HepG2 (cell line): Measurements from ENCODE around the gene SERAC1. TPM values are rescaled to one million over a fixed set of nuclear protein-coding genes. Genes with fewer than 3 reads are reported as not detected.
A peak's percentile ranks its signal among the peaks of the same experiment; 100 is the strongest.

Experiments used
- ATAC-seq: fragments of 200-7000 bp; cut with Tn5 transposase; 3 replicates; pipeline ENCODE4 v1.9.1; 2020; ENCODE audit warnings: mild to moderate bottlenecking, moderate library complexity
- BruUV-seq: library from RNA; stranded (reverse); fragments of 400-500 nt; replicated peaks from 2 replicates; lab custom pipeline; 2021; lab: Mats Ljungman, UMichigan
- CTCF ChIA-PET: fragments of 300-600 bp; formaldehyde crosslinking; extraction: SDS; loops from one replicate; lab custom pipeline; 2021; ENCODE audit warnings: low total read pairs, inconsistent platforms, low intra/inter-chr PET ratio; lab: Yijun Ruan, JAX
- POLR2A ChIA-PET: fragments of 350-600 bp; sonication (Branson Sonifier 250); formaldehyde crosslinking; loops from one replicate; lab custom pipeline; 2020; ENCODE audit warnings: antibody characterized with exemption, inconsistent platforms; lab: Yijun Ruan, JAX
- DNase-seq: peaks from one replicate; pipeline ENCODE4 v3.0.0-alpha.2; 2015; ENCODE audit warnings: low spot score
- FAIRE-seq: peaks from 3 replicates; lab custom pipeline; 2011; peaks lifted over from hg19 to GRCh38; lab: Jason Lieb, UNC
- H2AFZ ChIP-seq: one replicate; pipeline ENCODE4 v1.6.1; 2011; ENCODE audit warnings: low read length, inconsistent platforms
- H3K27ac ChIP-seq: fragments of 300-600 bp; 3 replicates; pipeline ENCODE4 v1.8.0; 2011; ENCODE audit warnings: mixed run types, mild to moderate bottlenecking, mixed read lengths, low read length, inconsistent platforms; ENCODE audit not compliant: insufficient read depth; ENCODE audit errors: extremely low read length
- H3K27me3 ChIP-seq, 2 experiments: fragments of 200-600 bp in 1 of 2; 2 replicates in 1 of 2; 3 replicates in 1 of 2; pipeline versions ENCODE4 v1.6.0 to v1.8.0; 2011; ENCODE audit warnings: low read length in 2 of 2, mild to moderate bottlenecking in 2 of 2, moderate library complexity in 2 of 2, inconsistent platforms in 1 of 2; ENCODE audit not compliant: insufficient read depth in 2 of 2, control insufficient read depth in 1 of 2
- H3K36me3 ChIP-seq, 2 experiments: fragments of 200-600 bp in 1 of 2; replicated peaks in 1 of 2; 2 replicates in 1 of 2; 3 replicates in 1 of 2; pipeline versions ENCODE4 v1.5.1 to v1.8.0; 2011; ENCODE audit warnings: low read length in 2 of 2, inconsistent platforms in 1 of 2; ENCODE audit not compliant: insufficient read depth in 2 of 2, control insufficient read depth in 1 of 2
- H3K4me1 ChIP-seq: 2 replicates; pipeline ENCODE4 v1.5.1; 2012; ENCODE audit warnings: low read length, inconsistent platforms; ENCODE audit not compliant: insufficient read depth
- H3K4me2 ChIP-seq: 2 replicates; pipeline ENCODE4 v1.6.0; 2011; ENCODE audit warnings: low read depth, low read length, inconsistent platforms
- H3K4me3 ChIP-seq, 3 experiments: fragments of 200-600 bp in 1 of 3; sonication (generic), shearing (Covaris generic) in 1 of 3; replicated peaks in 1 of 3; 2 replicates each; pipeline ENCODE4 v1.5.1; 2011 to 2016; ENCODE audit warnings: low read length in 3 of 3, inconsistent platforms in 2 of 3, low read depth in 2 of 3, mild to moderate bottlenecking in 2 of 3, control low read depth in 1 of 3, mixed read lengths in 1 of 3; ENCODE audit not compliant: insufficient read depth in 1 of 3
- H3K79me2 ChIP-seq: one replicate; pipeline ENCODE4 v1.6.1; 2011; ENCODE audit warnings: low read length, inconsistent platforms; ENCODE audit not compliant: insufficient read depth
- H3K9ac ChIP-seq: 2 replicates; pipeline ENCODE4 v1.6.0; 2011; ENCODE audit warnings: mild to moderate bottlenecking, low read depth, low read length, inconsistent platforms; ENCODE audit not compliant: insufficient read depth
- H3K9me3 ChIP-seq: 2 replicates; pipeline ENCODE4 v1.5.1; 2012; ENCODE audit warnings: mild to moderate bottlenecking, low read length
- H4K20me1 ChIP-seq: 2 replicates; pipeline ENCODE4 v1.6.0; 2011; ENCODE audit warnings: inconsistent platforms, mild to moderate bottlenecking, low read length, moderate library complexity; ENCODE audit not compliant: insufficient read depth
- AHDC1 ChIP-seq: sonication (generic); formaldehyde crosslinking; IDR thresholded peaks from 2 replicates; pipeline ENCODE4 v1.5.1; 2020; ENCODE audit warnings: mild to moderate bottlenecking, missing genetic modification reagents, borderline replicate concordance
- CENPX ChIP-seq: sonication (generic); formaldehyde crosslinking; IDR thresholded peaks from 2 replicates; pipeline ENCODE4 v1.9.0; 2021; ENCODE audit warnings: mild to moderate bottlenecking, missing genetic modification reagents, moderate library complexity
- DMAP1 ChIP-seq: IDR thresholded peaks from 2 replicates; pipeline ENCODE4 v1.6.1; 2016
- ELF4 ChIP-seq: sonication (generic); formaldehyde crosslinking; IDR thresholded peaks from 2 replicates; pipeline ENCODE4 v1.5.0; 2020; ENCODE audit warnings: missing genetic modification reagents, mild to moderate bottlenecking, moderate library complexity, borderline replicate concordance
- FOXA3 ChIP-seq: IDR thresholded peaks from 2 replicates; pipeline ENCODE4 v1.6.1; 2016; ENCODE audit warnings: missing genetic modification reagents, missing compliant biosample characterization
- GFI1 ChIP-seq: sonication (generic); formaldehyde crosslinking; IDR thresholded peaks from 2 replicates; pipeline ENCODE4 v1.5.0; 2020; ENCODE audit warnings: missing genetic modification reagents, mild to moderate bottlenecking, borderline replicate concordance
- KAT2B ChIP-seq: fragments of 150-350 bp; IDR thresholded peaks from 2 replicates; pipeline ENCODE4 v1.6.1; 2014; ENCODE audit warnings: low read depth, low read length, borderline replicate concordance
- MATR3 ChIP-seq: sonication (generic); formaldehyde crosslinking; IDR thresholded peaks from 2 replicates; pipeline ENCODE4 v1.4.0; 2020; ENCODE audit warnings: missing genetic modification reagents
- MED1 ChIP-seq: sonication (generic); formaldehyde crosslinking; IDR thresholded peaks from 2 replicates; pipeline ENCODE4 v1.4.0; 2020; ENCODE audit warnings: missing genetic modification reagents
- NBN ChIP-seq: fragments of 450-650 bp; conservative IDR thresholded peaks from 2 replicates; pipeline ENCODE4 v1.6.1; 2017
- NR3C1 ChIP-seq: sonication (generic); formaldehyde crosslinking; IDR thresholded peaks from 2 replicates; pipeline ENCODE4 v1.4.0; 2020; ENCODE audit warnings: missing genetic modification reagents
- POGK ChIP-seq: sonication (generic); formaldehyde crosslinking; conservative IDR thresholded peaks from 2 replicates; pipeline ENCODE4 v1.8.0; 2022; ENCODE audit warnings: mild to moderate bottlenecking, moderate library complexity, missing genetic modification reagents
- PREB ChIP-seq: sonication (generic); formaldehyde crosslinking; IDR thresholded peaks from 2 replicates; pipeline ENCODE4 v1.4.0; 2020; ENCODE audit warnings: missing genetic modification reagents
- RFXAP ChIP-seq: sonication (generic); formaldehyde crosslinking; IDR thresholded peaks from 2 replicates; pipeline ENCODE4 v1.4.0; 2020; ENCODE audit warnings: missing genetic modification reagents, borderline replicate concordance
- ZNF430 ChIP-seq: sonication (generic); formaldehyde crosslinking; IDR thresholded peaks from 2 replicates; pipeline ENCODE4 v1.9.0; 2021; ENCODE audit warnings: mild to moderate bottlenecking, missing genetic modification reagents
- ZNF737 ChIP-seq: sonication (generic); formaldehyde crosslinking; IDR thresholded peaks from 2 replicates; pipeline ENCODE4 v1.5.0; 2020; ENCODE audit warnings: missing genetic modification reagents, mild to moderate bottlenecking, borderline replicate concordance
- ZNF749 ChIP-seq: sonication (generic); formaldehyde crosslinking; IDR thresholded peaks from 2 replicates; pipeline ENCODE4 v1.8.0; 2022; ENCODE audit warnings: mild to moderate bottlenecking, missing genetic modification reagents, moderate library complexity, borderline replicate concordance
- WGBS: methylation state at CpG from one replicate; pipeline ENCODE4 v1.1.6; 2017; ENCODE audit warnings: low lambda C conversion rate; 5-methylcytosine and 5-hydroxymethylcytosine counted together
- in situ Hi-C: cut with HindIII; loops from 2 replicates; pipeline ENCODE4 v1.10.0; 2017; ENCODE audit warnings: low pct_unique_long_range_greater_than_20kb; ENCODE audit not compliant: extremely low pct_ligation_motif_present
- intact Hi-C: fragments of 100-400 bp; cut with micrococcal nuclease; formaldehyde crosslinking; loops from one replicate; pipeline ENCODE4 v1.10.0; 2022; ENCODE audit not compliant: unreplicated experiment
- polyA plus RNA-seq, 8 experiments: library from polyadenylated mRNA; depleted of rRNA in 3 of 8; stranded (reverse) in 7 of 8; unstranded in 1 of 8; fragments of >200 nt; fragmentation: Illumina TruSeq in 4 of 8; extraction: Trizol in 4 of 8; gene quantifications; 2 replicates each; pipeline versions ENCODE4 v1.2.1 to v1.2.3, GENCODE V29; 2011 to 2016; ENCODE audit warnings: low read depth in 4 of 8, missing spikeins in 1 of 8, mixed read lengths in 1 of 8; ENCODE audit not compliant: insufficient read depth in 1 of 8
- total RNA-seq, 5 experiments: library from RNA; depleted of rRNA; stranded (reverse); fragments of >200 nt; fragmentation: Illumina TruSeq; extraction: Trizol; gene quantifications; 2 replicates each; pipeline ENCODE4 v1.2.3, GENCODE V29; 2016; ENCODE audit warnings: low read depth in 1 of 5

Gene SERAC1
- total and polyA plus RNA-seq, 2 of the 13 experiments (the other 11 are each of a cell fraction or from before 2014, with no cell fraction given), result 4.5 to 8.1 TPM

GRCh38 chr6:158115508-158115907 lies 52.6 kb downstream of the SERAC1 start:
- Histone ChIP-seq H3K4me1 (no peaks in the 10 kb centered on the region), H3K27ac (no peak overlapping the region), H3K36me3 (peaks cover 0 to 7% of the 10 kb centered on the region in 2 experiments; a peak in 4 of 5 replicates), H3K79me2 (no peaks in the 10 kb centered on the region), H3K9ac (no peak overlapping the region), H3K4me3 (no peak overlapping the region), H4K20me1 (no peaks in the 10 kb centered on the region), H3K27me3 (no peaks in the 10 kb centered on the region), H2AFZ (no peak overlapping the region), H3K4me2 (no peak overlapping the region), H3K9me3 (no peaks in the 10 kb centered on the region)
- intact Hi-C loops, result no loop called here
- no TSS peak for BruUV-seq
- no peak for DNase-seq
- peak; percentile 71 for ATAC-seq
- POLR2A ChIA-PET, result no interaction called here
- no peak for FAIRE-seq
- WGBS, result 97% methylated on average over 6 of the region's 6 CpGs
- in situ Hi-C loops, result no loop called here
- CTCF ChIA-PET, result no interaction called here
- TF ChIP-seq DMAP1 (CRISPR knock-in tag), result no peak
- no peak for TF ChIP-seq ZNF749
- no peak for TF ChIP-seq FOXA3 (CRISPR knock-in tag)
- TF ChIP-seq ZNF737 (CRISPR knock-in tag), result no peak
- no peak for TF ChIP-seq RFXAP
- no peak for TF ChIP-seq PREB (CRISPR knock-in tag)
- TF ChIP-seq NR3C1 (CRISPR knock-in tag), result no peak
- no peak for TF ChIP-seq POGK
- TF ChIP-seq ELF4, result no peak
- no peak for TF ChIP-seq KAT2B
- TF ChIP-seq NBN, result no peak
- no peak for TF ChIP-seq GFI1
- no peak for TF ChIP-seq AHDC1 (CRISPR knock-in tag)
- TF ChIP-seq ZNF430, result no peak
- no peak for TF ChIP-seq MED1 (CRISPR knock-in tag)
- TF ChIP-seq CENPX (CRISPR knock-in tag), result no peak
- no peak for TF ChIP-seq MATR3 (CRISPR knock-in tag)
